IMR-90 (cell line): ENCODE measurements around the gene ZNF554. TPM values are rescaled to one million over a fixed set of nuclear protein-coding genes. Genes with fewer than 3 reads are reported as not detected.

Experiments used
- ATAC-seq: fragments of 200-7000 bp; cut with Tn5 transposase; 2 replicates; pipeline ENCODE4 v1.9.1; 2020; ENCODE audit warnings: low read depth, mild to moderate bottlenecking, moderate library complexity
- BruUV-seq: library from RNA; stranded (reverse); fragments of 400-500 nt; replicated peaks from 2 replicates; lab custom pipeline; 2021; lab: Mats Ljungman, UMichigan
- CTCF ChIA-PET: fragments of 300-600 bp; formaldehyde crosslinking; extraction: SDS; loops from one replicate; lab custom pipeline; 2021; ENCODE audit warnings: antibody characterized with exemption; lab: Yijun Ruan, JAX
- POLR2A ChIA-PET: fragments of 300-600 bp; sonication (Branson Sonifier 250); formaldehyde crosslinking; loops from one replicate; lab custom pipeline; 2022; ENCODE audit warnings: antibody characterized with exemption; ENCODE audit not compliant: unreplicated experiment; lab: Charles Lee
- DNase-seq: peaks from one replicate; pipeline ENCODE4 v3.0.0; 2013
- H2AFZ ChIP-seq: replicated peaks from 2 replicates; pipeline ENCODE3; 2013; ENCODE audit warnings: low read length, mild to moderate bottlenecking; ENCODE audit not compliant: poor library complexity
- H2AK5ac ChIP-seq: 2 replicates; pipeline ENCODE4 v1.6.1; 2013; ENCODE audit warnings: low read depth, low read length, inconsistent platforms
- H2AK9ac ChIP-seq: replicated peaks from 2 replicates; pipeline ENCODE3; 2013; ENCODE audit warnings: mild to moderate bottlenecking, low read depth, low read length, moderate library complexity; ENCODE audit not compliant: poor library complexity
- H2BK120ac ChIP-seq: 2 replicates; pipeline ENCODE4 v1.6.1; 2013; ENCODE audit warnings: low read depth, low read length, inconsistent platforms
- H2BK15ac ChIP-seq: 3 replicates; pipeline ENCODE4 v1.6.1; 2013; ENCODE audit warnings: low read depth, low read length, inconsistent platforms
- H2BK20ac ChIP-seq: 2 replicates; pipeline ENCODE4 v1.6.1; 2013; ENCODE audit warnings: low read depth, mild to moderate bottlenecking, inconsistent platforms, low read length, moderate library complexity
- H2BK5ac ChIP-seq: 2 replicates; pipeline ENCODE4 v1.6.1; 2013; ENCODE audit warnings: mild to moderate bottlenecking, low read depth, low read length, inconsistent platforms; ENCODE audit not compliant: poor library complexity, severe bottlenecking
- H3K14ac ChIP-seq: replicated peaks from 2 replicates; pipeline ENCODE4 v1.6.1; 2013; ENCODE audit warnings: low read depth, low read length, inconsistent platforms
- H3K18ac ChIP-seq: 2 replicates; pipeline ENCODE4 v1.6.1; 2013; ENCODE audit warnings: low read depth, low read length, control low read depth
- H3K23ac ChIP-seq: 2 replicates; pipeline ENCODE4 v1.6.1; 2013; ENCODE audit warnings: low read depth, low read length, inconsistent platforms
- H3K27ac ChIP-seq: 2 replicates; pipeline ENCODE4 v1.5.1; 2013; ENCODE audit warnings: mild to moderate bottlenecking, control low read depth, low read length; ENCODE audit not compliant: insufficient read depth
- H3K27me3 ChIP-seq: 2 replicates; pipeline ENCODE4 v1.6.1; 2013; ENCODE audit warnings: low read length; ENCODE audit not compliant: control insufficient read depth, insufficient read depth
- H3K36me3 ChIP-seq: 2 replicates; pipeline ENCODE4 v1.6.1; 2013; ENCODE audit warnings: low read length, mixed read lengths; ENCODE audit not compliant: control insufficient read depth, insufficient read depth
- H3K4ac ChIP-seq: 2 replicates; pipeline ENCODE4 v1.6.1; 2013; ENCODE audit warnings: low read depth, low read length, inconsistent platforms
- H3K4me1 ChIP-seq: 2 replicates; pipeline ENCODE4 v1.6.1; 2013; ENCODE audit warnings: low read length, mixed read lengths; ENCODE audit not compliant: control insufficient read depth, insufficient read depth
- H3K4me2 ChIP-seq: 2 replicates; pipeline ENCODE4 v1.6.1; 2013; ENCODE audit warnings: low read depth, mild to moderate bottlenecking, control low read depth, low read length, moderate library complexity
- H3K4me3 ChIP-seq: 2 replicates; pipeline ENCODE4 v1.5.1; 2013; ENCODE audit warnings: low read depth, mild to moderate bottlenecking, control low read depth, low read length, moderate library complexity; ENCODE audit not compliant: insufficient read depth
- H3K56ac ChIP-seq: 2 replicates; pipeline ENCODE4 v1.6.1; 2013; ENCODE audit warnings: low read length, inconsistent platforms; ENCODE audit not compliant: insufficient read depth; ENCODE audit errors: extremely low read depth
- H3K79me1 ChIP-seq, 2 experiments: 2 replicates each; pipeline ENCODE4 v1.6.1; 2013; ENCODE audit warnings: low read length in 2 of 2, inconsistent platforms in 1 of 2, low read depth in 1 of 2
- H3K9ac ChIP-seq: 2 replicates; pipeline ENCODE4 v1.6.1; 2013; ENCODE audit warnings: low read depth, low read length, control low read depth
- H3K9me1 ChIP-seq: 2 replicates; pipeline ENCODE4 v1.6.1; 2013; ENCODE audit warnings: low read length, inconsistent platforms; ENCODE audit not compliant: insufficient read depth
- H3K9me3 ChIP-seq: 2 replicates; pipeline ENCODE4 v1.6.1; 2013; ENCODE audit warnings: low read length; ENCODE audit not compliant: control insufficient read depth, insufficient read depth
- H4K20me1 ChIP-seq: 2 replicates; pipeline ENCODE4 v1.6.1; 2013; ENCODE audit warnings: low read length, inconsistent platforms; ENCODE audit not compliant: insufficient read depth
- H4K5ac ChIP-seq: 2 replicates; pipeline ENCODE4 v1.6.1; 2013; ENCODE audit warnings: mild to moderate bottlenecking, low read depth, low read length, control low read depth
- H4K8ac ChIP-seq, 2 experiments: 2 replicates each; pipeline ENCODE4 v1.6.1; 2013; ENCODE audit warnings: low read depth in 2 of 2, low read length in 2 of 2, control low read depth in 1 of 2, inconsistent platforms in 1 of 2
- H4K91ac ChIP-seq: 2 replicates; pipeline ENCODE4 v1.6.1; 2013; ENCODE audit warnings: low read depth, low read length, inconsistent platforms; ENCODE audit not compliant: insufficient read depth
- BHLHE40 ChIP-seq: fragments of 150-350 bp; IDR thresholded peaks from 2 replicates; pipeline ENCODE4 v1.6.1; 2016; ENCODE audit warnings: mild to moderate bottlenecking, low read depth, low read length
- FOS ChIP-seq: fragments of 150-350 bp; IDR thresholded peaks from 2 replicates; pipeline ENCODE4 v1.6.1; 2016; ENCODE audit warnings: low read depth, low read length
- MXI1 ChIP-seq: IDR thresholded peaks from 2 replicates; pipeline ENCODE4 v1.6.1; 2012; ENCODE audit warnings: low read depth, mild to moderate bottlenecking, low read length, moderate library complexity, borderline replicate concordance
- RCOR1 ChIP-seq: IDR thresholded peaks from 2 replicates; pipeline ENCODE4 v1.6.1; 2012; ENCODE audit warnings: mild to moderate bottlenecking, low read length, improper control_type of control experiment; ENCODE audit not compliant: insufficient replicate concordance
- USF2 ChIP-seq: fragments of 150-350 bp; IDR thresholded peaks from 2 replicates; pipeline ENCODE4 v1.6.1; 2017; ENCODE audit warnings: mild to moderate bottlenecking, antibody characterized with exemption, low read length, low read depth
- WGBS, 2 experiments: methylation state at CpG; one replicate each; pipeline versions ENCODE4 v1.1.5 to v1.1.7; 2013; ENCODE audit warnings: missing lambda C conversion rate in 2 of 2; ENCODE audit not compliant: insufficient read length in 1 of 2; ENCODE audit errors: extremely low coverage in 2 of 2; 5-methylcytosine and 5-hydroxymethylcytosine counted together
- dilution Hi-C: fragments of 300-500 bp; cut with HindIII; formaldehyde crosslinking; loops from one replicate; pipeline ENCODE4 v1.14.3; 2018; ENCODE audit warnings: low sequenced_read_pairs; ENCODE audit not compliant: unreplicated experiment
- in situ Hi-C: fragments of 300-500 bp; cut with MboI; formaldehyde crosslinking; loops from 3 replicates; pipeline ENCODE4 v1.14.3; 2019; ENCODE audit warnings: low sequenced_read_pairs, inconsistent platforms, mixed read lengths
- intact Hi-C: fragments of 100-400 bp; cut with micrococcal nuclease; formaldehyde crosslinking; loops from 2 replicates; pipeline ENCODE4 v1.10.0; 2022
- polyA plus RNA-seq, 3 experiments: library from polyadenylated mRNA; depleted of rRNA; stranded (reverse); fragments of >200 nt; gene quantifications; 2 replicates each; pipeline ENCODE4 v1.2.3, GENCODE V29; 2012; ENCODE audit warnings: low replicate concordance in 1 of 3
- total RNA-seq: library from RNA; depleted of rRNA; stranded (reverse); fragments of >200 nt; gene quantifications from 2 replicates; pipeline ENCODE4 v1.2.3, GENCODE V29; 2012

The ZNF554 gene
- total and polyA plus RNA-seq, 2 of the 4 experiments (the other 2 are of a cell fraction), result 1.5 to 3.0 TPM

GRCh38 chr19:2815191-2815614 lies 4.5 kb upstream of the ZNF554 start:
- H4K91ac ChIP-seq, result no peak overlapping the region
- no peak overlapping the region for H3K18ac ChIP-seq
- no peak overlapping the region for H2BK15ac ChIP-seq
- TF ChIP-seq MXI1 (no peak), USF2 (no peak), FOS (no peak), RCOR1 (no peak), BHLHE40 (no peak)
- no peak overlapping the region for H3K56ac ChIP-seq
- H3K79me1 ChIP-seq, result peaks cover 2% of the 10 kb centered on the region in 2 experiments; a peak in 2 of 4 replicates
- H3K4me2 ChIP-seq, result no peak overlapping the region
- in situ Hi-C loops (no loop called here), dilution Hi-C loops (no loop called here), intact Hi-C loops (no loop called here)
- no peak overlapping the region for H4K8ac ChIP-seq
- no peak overlapping the region for H3K4me3 ChIP-seq
- no peak overlapping the region for H3K27ac ChIP-seq
- H3K9ac ChIP-seq, result no peak overlapping the region
- no peak overlapping the region for H3K14ac ChIP-seq
- ATAC-seq (no peak), DNase-seq (no peak)
- no peak overlapping the region for H2BK20ac ChIP-seq
- CTCF ChIA-PET, result no interaction called here
- WGBS, 2 experiments, result no CpG with 5 or more reads among the region's 13 CpGs
- no peaks in the 10 kb centered on the region for H3K4me1 ChIP-seq
- no peak overlapping the region for H2BK120ac ChIP-seq
- H3K23ac ChIP-seq, result no peak overlapping the region
- no peak overlapping the region for H3K4ac ChIP-seq
- peaks cover 19% of the 10 kb centered on the region for H3K36me3 ChIP-seq
- no peaks in the 10 kb centered on the region; the same call in 1 of the 2 replicates for H4K20me1 ChIP-seq
- H2AK9ac ChIP-seq, result no peak overlapping the region
- BruUV-seq, result no TSS peak
- no peak overlapping the region for H2BK5ac ChIP-seq
- no peak overlapping the region for H2AK5ac ChIP-seq
- H3K9me1 ChIP-seq, result 0 out of 2 replicates have a peak, but pooled peaks cover 1% of the 10 kb centered on the region
- H3K9me3 ChIP-seq, result no peaks in the 10 kb centered on the region
- POLR2A ChIA-PET, result no interaction called here
- no peak overlapping the region for H2AFZ ChIP-seq
- H4K5ac ChIP-seq, result no peak overlapping the region
- H3K27me3 ChIP-seq, result no peaks in the 10 kb centered on the region
